HG02678 (cell line): ENCODE measurements around the gene TSPAN18.

Source experiments
- ATAC-seq: cut with Tn5 transposase; IDR thresholded peaks from one replicate; pipeline ENCODE4 v1.9.1; 2021; ENCODE audit warnings: mild to moderate bottlenecking, moderate library complexity; ENCODE audit not compliant: unreplicated experiment

The TSPAN18 gene

DNA sequence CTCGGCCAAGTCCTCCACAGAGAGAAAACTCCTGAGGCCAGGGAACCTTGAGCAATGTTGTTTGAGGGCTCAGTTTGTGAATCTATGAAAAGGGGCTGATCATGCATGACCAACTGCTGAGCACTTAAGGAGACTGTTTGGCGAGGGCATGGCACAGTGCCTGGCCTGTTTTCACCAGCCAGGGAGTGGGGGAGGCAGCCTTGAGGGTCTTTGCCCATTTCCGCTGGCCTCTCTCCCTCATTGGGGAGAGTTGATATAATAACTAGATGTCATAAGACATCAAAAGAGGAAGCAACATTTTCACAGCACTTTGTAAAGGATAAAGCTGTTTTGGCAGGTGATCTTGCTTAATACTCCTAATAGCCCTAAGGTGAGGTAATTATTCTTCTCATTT lies 113.3 kb downstream of the TSPAN18 start:
- ATAC-seq: no peak

GRCh38 chr11:44840521-44841251 lies 113.9 kb downstream of the TSPAN18 start:
- ATAC-seq: no peak

- no peak for ATAC-seq
These were observed 115.5 kb downstream of the TSPAN18 start for GRCh38 chr11:44842220-44842619.

DNA sequence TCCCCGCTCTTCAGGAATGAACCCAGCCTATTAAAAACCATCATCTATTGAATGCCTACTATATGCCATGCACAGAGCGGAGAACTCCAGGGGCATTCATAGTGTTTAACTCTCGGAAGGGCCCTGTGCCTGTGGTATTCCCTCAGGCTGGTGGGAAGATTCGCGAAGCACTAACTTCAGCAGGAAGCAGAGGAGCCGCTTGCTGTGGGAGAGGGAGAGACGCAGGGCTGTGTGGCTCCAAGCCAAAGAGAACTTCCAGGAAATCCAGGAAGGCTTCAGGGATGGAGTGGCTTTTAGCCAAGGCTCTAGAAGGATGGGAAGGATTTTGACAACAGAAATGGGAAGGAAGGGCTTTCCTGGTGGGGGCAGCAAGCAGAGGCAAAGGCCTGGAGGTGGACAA lies 120.1 kb downstream of the TSPAN18 start:
- ATAC-seq: no peak

GRCh38 chr11:44847316-44847715 lies 120.6 kb downstream of the TSPAN18 start:
- ATAC-seq: no peak

- ATAC-seq: no peak
These were observed 121.6 kb downstream of the TSPAN18 start for GRCh38 chr11:44848203-44848962.

DNA sequence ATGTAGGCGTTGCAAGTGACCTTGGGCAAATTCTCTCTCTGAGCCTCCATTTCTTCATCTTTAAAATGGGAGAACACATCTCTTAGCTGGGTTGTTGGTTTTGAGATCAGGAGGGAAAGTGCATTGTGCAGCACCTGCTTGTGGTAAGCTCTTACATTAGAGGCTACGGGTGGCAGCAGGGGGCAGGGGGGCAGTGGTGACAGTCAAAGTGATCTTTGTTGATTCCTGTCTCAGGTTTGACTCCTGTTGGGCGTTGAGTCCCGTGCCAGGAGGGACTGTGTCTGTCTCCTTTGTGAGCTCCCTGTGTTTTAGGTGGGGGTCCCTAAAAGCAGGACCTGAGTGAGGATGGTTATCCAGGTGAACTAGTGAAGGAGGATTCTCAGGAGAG lies 122.2 kb downstream of the TSPAN18 start:
- ATAC-seq: no peak

DNA sequence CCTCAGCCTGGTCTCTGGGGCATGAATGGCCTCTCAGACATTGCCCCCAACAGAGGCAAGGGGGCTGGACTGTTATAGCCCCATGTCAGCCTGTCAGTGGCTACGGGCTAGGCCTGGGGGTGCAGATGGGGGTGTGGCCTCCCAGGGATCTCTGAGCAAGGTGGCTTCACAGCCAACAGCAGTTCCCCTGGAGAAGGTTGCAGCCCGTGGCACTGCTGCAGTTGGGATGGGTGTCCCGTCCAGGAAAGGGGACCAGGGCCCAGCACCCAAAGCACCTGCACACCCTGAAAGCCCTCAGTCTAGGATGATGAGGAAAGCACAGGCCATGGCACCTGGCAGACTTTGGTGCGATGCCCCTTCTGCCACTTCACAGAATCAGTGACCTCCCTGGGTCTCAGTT lies 122.7 kb downstream of the TSPAN18 start:
- no peak for ATAC-seq

- no peak for ATAC-seq
These were observed 123.2 kb downstream of the TSPAN18 start for GRCh38 chr11:44849922-44850321.

GRCh38 chr11:44851496-44851895 lies 124.7 kb downstream of the TSPAN18 start:
- ATAC-seq: no peak

DNA sequence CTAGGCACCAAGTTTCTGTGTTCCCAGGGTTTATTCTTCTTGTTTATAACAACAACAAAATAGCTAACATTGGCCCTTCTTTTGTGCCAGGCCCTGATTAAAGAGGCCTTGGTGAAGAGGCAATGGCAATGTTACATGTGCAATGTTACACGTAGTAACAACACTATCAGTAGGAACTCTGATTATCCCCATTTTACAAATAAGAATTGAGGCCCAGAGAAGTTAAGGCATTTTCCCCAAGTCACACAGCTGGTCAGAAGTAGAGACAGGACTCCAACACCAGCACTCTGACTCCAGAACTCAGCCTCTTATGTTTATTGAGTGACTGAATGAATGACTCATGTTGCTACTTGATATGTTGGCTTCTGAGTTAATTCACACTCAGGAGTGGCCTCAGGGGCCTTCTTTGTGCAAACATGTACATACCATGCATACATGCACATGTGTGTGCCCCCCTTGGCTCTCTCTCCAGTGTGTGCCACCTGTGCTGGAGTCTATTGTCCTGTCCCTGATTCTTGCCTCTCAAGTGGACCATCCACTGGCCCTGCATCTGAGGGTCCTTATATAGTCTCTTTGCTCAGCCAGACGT lies 125.5 kb downstream of the TSPAN18 start:
- ATAC-seq: no peak

- ATAC-seq: no peak
These were observed 126.2 kb downstream of the TSPAN18 start for GRCh38 chr11:44852952-44853351.

DNA sequence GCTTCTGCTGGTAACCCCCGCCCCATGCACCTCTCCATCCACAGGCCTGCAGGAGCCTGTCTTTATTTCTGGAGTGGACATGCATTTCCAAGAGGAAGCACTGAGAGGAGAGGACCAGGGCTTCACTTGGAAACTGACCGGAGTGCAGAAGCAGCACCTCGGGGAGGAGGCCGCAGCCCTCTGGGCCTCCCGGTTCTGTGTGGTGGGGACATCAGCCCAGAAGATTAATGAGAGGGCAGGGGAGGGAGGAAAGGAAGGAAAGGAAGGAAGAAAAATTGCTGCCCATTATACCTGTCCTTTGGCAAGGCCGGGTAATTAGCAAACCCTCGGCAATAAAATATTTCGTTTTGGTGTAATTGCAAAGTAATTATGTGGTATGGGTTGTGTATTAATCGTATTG lies 126.9 kb downstream of the TSPAN18 start:
- no peak for ATAC-seq

DNA sequence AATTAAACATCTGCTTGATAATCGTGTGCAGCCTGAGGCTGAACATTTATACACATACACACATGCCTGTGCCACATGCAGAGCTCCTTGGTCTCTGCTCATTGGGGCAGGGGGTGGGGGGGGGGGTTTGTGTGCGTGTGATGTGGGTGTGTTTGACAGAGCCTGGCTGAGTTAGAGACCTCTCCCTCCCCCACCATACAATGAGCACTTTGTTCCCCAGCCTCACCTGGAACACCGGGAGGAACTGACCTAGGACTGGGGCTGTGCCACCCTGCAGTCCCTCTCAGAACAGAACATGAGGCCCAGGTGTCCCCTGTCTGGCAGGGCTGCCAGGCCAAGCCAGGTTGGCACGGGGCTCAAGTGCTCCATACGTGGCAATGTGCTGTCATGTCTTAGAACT lies 127.3 kb downstream of the TSPAN18 start:
- ATAC-seq: no peak

DNA sequence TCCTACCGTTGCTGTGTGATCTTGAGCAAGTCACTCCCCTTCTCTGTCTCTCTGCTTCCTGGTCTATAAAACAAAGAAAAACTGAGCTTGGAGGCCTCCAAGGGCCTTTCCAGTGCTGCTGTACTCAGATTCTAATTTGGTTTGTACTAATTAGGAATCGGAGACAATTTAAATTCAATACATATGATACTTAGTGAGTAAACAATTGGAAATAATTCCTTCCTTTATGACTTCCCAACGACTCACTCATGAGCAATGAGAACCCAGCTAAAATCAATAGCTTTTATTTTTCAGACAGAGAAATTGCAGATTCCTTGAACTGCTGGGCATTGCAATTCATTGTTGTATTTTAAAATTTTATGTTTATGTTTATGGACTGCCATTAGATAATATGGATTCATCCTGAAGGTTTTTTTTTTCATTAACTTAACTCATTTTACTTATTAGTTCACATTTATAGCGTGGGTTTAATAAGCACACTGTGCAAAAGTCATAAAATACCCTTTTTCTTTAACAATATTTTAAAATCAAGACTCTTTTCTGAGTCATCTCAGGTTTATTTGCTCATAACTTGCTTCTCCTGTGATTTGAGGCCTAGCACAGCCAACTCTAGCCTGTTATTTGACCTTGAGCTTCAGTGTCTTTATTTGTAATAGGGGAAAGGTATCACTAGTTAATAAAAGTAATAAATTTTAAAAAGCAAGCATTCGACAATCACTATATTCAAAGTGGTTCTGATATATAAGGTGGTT lies 128.2 kb downstream of the TSPAN18 start:
- no peak for ATAC-seq

DNA sequence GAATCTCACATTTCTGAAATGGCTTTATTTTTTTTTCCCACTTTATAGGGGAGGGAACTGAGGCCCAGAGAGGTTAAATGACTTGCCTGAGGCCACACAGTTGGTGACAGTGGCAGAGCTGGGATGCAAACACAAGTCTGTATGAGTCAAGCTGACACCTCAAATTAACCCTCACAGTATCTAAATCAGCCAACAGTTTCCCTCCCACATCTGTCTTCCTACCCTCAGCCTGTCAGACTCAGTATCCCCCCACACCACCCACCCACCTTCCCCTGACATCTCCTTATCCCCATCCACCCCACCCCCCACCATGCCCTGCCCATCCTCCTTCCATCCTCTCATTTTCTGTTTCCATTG lies 128.7 kb downstream of the TSPAN18 start:
- ATAC-seq: no peak

DNA sequence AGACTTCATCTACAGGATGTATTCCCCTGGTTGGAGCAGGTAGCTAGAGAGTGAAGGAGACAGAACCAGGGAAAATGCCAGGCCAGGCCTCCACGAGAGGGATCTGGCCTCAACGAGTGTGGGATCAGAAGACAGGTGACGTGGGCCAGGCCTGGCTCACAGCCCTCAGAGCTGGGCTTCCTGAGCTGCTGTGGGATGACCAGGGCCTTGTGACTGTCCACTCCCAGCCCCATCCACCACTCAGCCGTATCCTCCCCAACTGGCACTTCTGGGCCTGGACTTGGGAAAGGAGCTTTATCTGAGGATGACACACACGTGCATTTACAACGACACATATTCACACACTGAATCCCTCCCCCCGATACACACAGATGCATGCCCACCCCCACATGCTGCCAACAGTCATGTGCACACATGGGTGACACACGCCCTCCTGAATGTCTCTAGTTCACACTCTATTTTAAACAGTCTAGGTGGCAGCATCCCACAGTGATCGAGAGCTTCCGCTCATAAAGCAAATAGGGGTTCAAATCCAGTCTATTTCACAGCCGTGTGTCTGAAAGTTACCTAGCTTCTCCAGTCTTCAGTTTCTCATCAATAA lies 130.8 kb downstream of the TSPAN18 start:
- ATAC-seq: no peak

- ATAC-seq: no peak
These were observed 132.2 kb downstream of the TSPAN18 start for GRCh38 chr11:44858796-44859527.

DNA sequence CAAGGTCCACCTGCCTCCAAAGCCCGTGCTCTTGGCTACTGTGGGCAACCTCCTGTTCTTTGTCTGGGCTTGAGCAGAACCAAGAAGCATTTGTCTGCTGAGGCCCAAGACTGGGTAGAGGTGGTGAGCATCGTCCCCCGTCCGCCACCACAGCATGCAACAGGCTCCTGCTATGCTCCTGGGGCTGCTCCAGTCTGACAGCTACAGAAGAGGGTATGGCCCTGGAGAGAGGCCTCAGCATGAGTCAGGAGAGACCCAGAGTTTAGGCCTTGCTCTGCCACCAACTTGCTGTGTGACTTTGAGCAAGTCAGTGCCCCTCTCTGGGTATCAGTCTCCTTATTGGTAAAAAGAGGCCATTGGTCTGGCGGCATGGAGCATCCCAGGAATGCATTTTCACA lies 132.8 kb downstream of the TSPAN18 start:
- no peak for ATAC-seq

DNA sequence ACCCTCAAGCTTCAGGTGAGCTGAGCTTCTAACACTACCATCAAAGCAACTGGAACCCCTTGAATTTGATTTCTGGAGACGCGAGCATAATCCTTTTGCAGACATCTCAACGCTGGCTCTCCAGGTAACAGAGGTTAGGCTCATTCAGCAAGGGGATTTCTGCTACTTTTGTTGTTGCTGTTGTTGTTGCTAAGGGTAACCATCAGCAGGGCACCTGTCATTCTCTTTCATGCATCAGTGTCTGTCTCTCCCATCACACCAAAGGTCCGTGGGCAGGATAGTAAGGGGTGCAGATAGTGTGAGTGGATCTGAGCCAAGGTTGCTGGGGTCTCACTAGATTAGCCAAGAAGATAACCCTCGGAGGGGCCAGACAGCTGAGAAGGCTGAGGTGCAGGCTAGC lies 133.6 kb downstream of the TSPAN18 start:
- no peak for ATAC-seq
